Activated CD4-positive, alpha-beta T cell treated with anti-CD3 and anti-CD28 coated beads, Interleukin-2, amount 50 U/mL, for 24 hours (primary cell): Measurements from ENCODE around the gene MRPL38.
A peak's percentile ranks its signal among the peaks of the same experiment; 100 is the strongest.
"Not testable (repeated sequence)": the region's sequence is repeated elsewhere in the genome, so short reads cannot be mapped to it uniquely, and the experiment has no call there.

ENCODE experiments used
- DNase-seq, 2 donors: peaks; one replicate each; pipeline ENCODE4 v3.0.0-alpha.2; 2020; ENCODE audit warnings: low read depth in 1 of 2, low spot score in 1 of 2

MRPL38 gene

GRCh38 chr17:75897160-75898019 is 7.3 kb downstream of the MRPL38 start:
- DNase-seq = no peak

GRCh38 chr17:75896415-75897159 is 8.1 kb downstream of the MRPL38 start, which contains the start of gene TRIM65:
TRIM65 (minus strand) TSS chr17:75896951; CDS start chr17:75896937, 14 bp downstream.
- peak; percentile 66 to 68 for DNase-seq

GRCh38 chr17:75895370-75896155 is 9.1 kb downstream of the MRPL38 start:
- no peak for DNase-seq

GRCh38 chr17:75894049-75894733 is 10.5 kb downstream of the MRPL38 start:
- DNase-seq = no peak

- DNase-seq = no peak
Observed at GRCh38 chr17:75893305-75894048, 11.2 kb downstream of the MRPL38 start.

GRCh38 chr17:75892556-75893224 is 12.0 kb downstream of the MRPL38 start:
- DNase-seq = no peak

- no peak for DNase-seq
Observed at GRCh38 chr17:75891605-75892555, 12.8 kb downstream of the MRPL38 start.

- DNase-seq = no peak
Observed at GRCh38 chr17:75891022-75891604, 13.6 kb downstream of the MRPL38 start.

GRCh38 chr17:75889454-75889853 is 15.2 kb downstream of the MRPL38 start:
- DNase-seq = no peak

- no peak for DNase-seq
Observed at GRCh38 chr17:75888484-75888883, 16.2 kb downstream of the MRPL38 start.

GRCh38 chr17:75885860-75886259 is 18.8 kb downstream of the MRPL38 start:
- DNase-seq = not testable (repeated sequence)

- DNase-seq = no peak
Observed at GRCh38 chr17:75885431-75885830, 19.3 kb downstream of the MRPL38 start.

GRCh38 chr17:75881678-75882454 is 22.8 kb downstream of the MRPL38 start:
- DNase-seq = no peak

- DNase-seq = no peak
Observed at GRCh38 chr17:75880266-75880665, 24.4 kb downstream of the MRPL38 start.

GRCh38 chr17:75878174-75878998 is 26.3 kb downstream of the MRPL38 start, which contains the start of gene TRIM47:
TRIM47 (minus strand) TSS chr17:75878581; CDS start chr17:75878548, 33 bp downstream.
- DNase-seq = no peak

GRCh38 chr17:75877752-75878173 is 26.9 kb downstream of the MRPL38 start:
- peak; percentile 35 to 45 for DNase-seq
